Breast epithelium (tissue), 3 donors: ENCODE data around the gene SLC23A2.

Experiments used
- POLR2A ChIP-seq: fragments of 450-650 bp; IDR thresholded peaks from one replicate; pipeline ENCODE4 v1.6.1; 2016; ENCODE audit warnings: antibody characterized with exemption, mild to moderate bottlenecking, moderate library complexity
- POLR2AphosphoS5 ChIP-seq, 3 donors: sonication (generic); formaldehyde crosslinking; IDR thresholded peaks; one replicate each; pipeline ENCODE4 v1.6.1; 2017; ENCODE audit warnings: antibody characterized with exemption in 3 of 3

GRCh38 chr20:4808872-4809271 lies 192.4 kb downstream of the SLC23A2 start:
- no peak for TF ChIP-seq POLR2AphosphoS5 (IDR thresholded peaks at IDR 0.05)
- TF ChIP-seq POLR2A = no peak
